Measurements from ENCODE around the gene CYFIP2. TPM values are rescaled to one million over a fixed set of nuclear protein-coding genes. Genes with fewer than 3 reads are reported as not detected.

Gene CYFIP2
- total RNA-seq, 1 experiment from 2014 or later: 45.1 TPM

DNA sequence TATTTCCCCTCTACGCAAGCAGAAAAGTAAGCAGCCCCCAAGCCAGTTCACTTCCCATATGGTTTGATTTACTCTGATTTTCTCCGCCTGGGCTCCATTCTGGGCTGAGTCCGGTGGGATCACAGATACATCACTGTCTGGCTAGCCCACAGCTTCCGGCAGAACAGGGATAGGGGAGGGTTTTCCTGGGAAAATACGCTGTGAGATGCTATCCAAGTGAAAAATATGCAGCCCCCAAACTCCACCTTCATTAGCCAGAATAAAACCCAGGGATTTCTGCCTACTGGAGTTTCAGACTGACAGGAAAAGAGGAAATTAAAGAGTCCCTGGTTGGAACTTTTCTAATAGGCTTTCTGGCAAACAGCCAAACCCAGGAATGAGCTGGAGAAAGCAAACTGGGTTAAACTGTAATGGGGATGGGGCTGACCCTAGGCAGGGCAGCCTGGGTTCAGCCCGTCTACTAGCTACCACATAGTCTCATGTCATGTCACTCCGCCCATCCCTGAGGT is 177.2 kb downstream of the CYFIP2 start:
- ChIA-PET POLR2A (no interaction called here), CTCF (no interaction called here), RAD21 (ENCODE audit: low non-redundant PET in 1 of 2, low total read pairs in 2 of 2, uncharacterized antibody in 2 of 2, unreplicated experiment in 2 of 2) (no interaction called here)
- Histone ChIP-seq H3K9me2 (ENCODE audit: insufficient read depth) (no peaks in the 10 kb centered on the region), H3K4me3 (replicated peaks in 1 of 2; ENCODE audit: low read depth in 1 of 2, low read length in 2 of 2) (no peak overlapping the region), H3K36me3 (ENCODE audit: control insufficient read depth in 1 of 2, insufficient read depth in 2 of 2, low read length in 2 of 2) (no peaks in the 10 kb centered on the region), H2AFZ (ENCODE audit: low read depth, low read length, poor library complexity, severe bottlenecking) (no peak overlapping the region), H3K4me2 (ENCODE audit: low read length) (no peak overlapping the region), H3K9ac (ENCODE audit: low read length) (no peak overlapping the region), H3K27me3 (ENCODE audit: insufficient read depth, low read length) (no peaks in the 10 kb centered on the region), H3K9me3 (ENCODE audit: control insufficient read depth in 1 of 2, insufficient read depth in 1 of 2, low read depth in 1 of 2, low read length in 2 of 2) (no peaks in the 10 kb centered on the region), H4K20me1 (ENCODE audit: insufficient read depth) (no peaks in the 10 kb centered on the region), H3K4me1 (ENCODE audit: control insufficient read depth in 1 of 2, insufficient read depth in 2 of 2, low read length in 2 of 2) (peaks cover 2 to 10% of the 10 kb centered on the region in 2 experiments; a peak in 2 of 4 replicates), H3K27ac (ENCODE audit: low read depth, low read length) (no peak overlapping the region), H3K79me2 (ENCODE audit: insufficient read depth, low read length) (no peaks in the 10 kb centered on the region)
- intact Hi-C loops (cut with micrococcal nuclease): no loop called here
- TF ChIP-seq JUND (IDR thresholded peaks at IDR 0.05) (no peak), ELF1 (IDR thresholded peaks at IDR 0.05; ENCODE audit: borderline replicate concordance, low read depth) (no peak), RAD21 (IDR thresholded peaks at IDR 0.05; ENCODE audit: low read depth) (no peak), FOSL1 (IDR thresholded peaks at IDR 0.05; ENCODE audit: low read depth) (no peak)
- no TSS peak for BruUV-seq (replicated peaks)
- DNase-seq (ENCODE audit: low read depth, low spot score) (no peak), ATAC-seq (no peak)

DNA sequence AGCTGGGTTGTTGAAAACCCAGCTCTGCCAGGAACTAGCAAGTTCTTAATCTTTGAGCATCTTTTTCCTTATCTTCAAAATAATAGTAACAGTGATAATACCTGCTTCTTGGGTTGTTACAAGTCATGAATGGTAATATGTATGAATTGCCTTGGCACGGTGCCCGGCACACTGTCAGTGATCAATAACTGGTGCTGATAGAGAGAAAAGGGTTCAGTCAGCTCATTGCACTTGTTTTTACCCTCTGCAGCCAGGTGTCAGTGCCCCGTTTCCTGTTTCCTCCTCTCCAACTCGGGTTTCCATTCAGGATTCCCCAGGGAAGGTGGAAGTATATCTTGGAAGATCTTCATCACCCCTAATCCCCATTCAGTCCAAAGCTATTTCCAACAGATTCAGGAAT is 178.3 kb downstream of the CYFIP2 start:
- intact Hi-C loops (cut with micrococcal nuclease): no loop called here
- Histone ChIP-seq H3K4me3 (replicated peaks in 1 of 2; ENCODE audit: low read depth in 1 of 2, low read length in 2 of 2) (no peak overlapping the region), H3K9ac (ENCODE audit: low read length) (no peak overlapping the region), H3K9me3 (ENCODE audit: control insufficient read depth in 1 of 2, insufficient read depth in 1 of 2, low read depth in 1 of 2, low read length in 2 of 2) (no peaks in the 10 kb centered on the region), H3K79me2 (ENCODE audit: insufficient read depth, low read length) (no peaks in the 10 kb centered on the region), H4K20me1 (ENCODE audit: insufficient read depth) (no peaks in the 10 kb centered on the region), H3K27ac (ENCODE audit: low read depth, low read length) (no peak overlapping the region), H3K4me2 (ENCODE audit: low read length) (no peak overlapping the region), H3K27me3 (ENCODE audit: insufficient read depth, low read length) (no peaks in the 10 kb centered on the region), H2AFZ (ENCODE audit: low read depth, low read length, poor library complexity, severe bottlenecking) (no peak overlapping the region), H3K9me2 (ENCODE audit: insufficient read depth) (no peaks in the 10 kb centered on the region), H3K36me3 (ENCODE audit: control insufficient read depth in 1 of 2, insufficient read depth in 2 of 2, low read length in 2 of 2) (no peaks in the 10 kb centered on the region), H3K4me1 (ENCODE audit: control insufficient read depth in 1 of 2, insufficient read depth in 2 of 2, low read length in 2 of 2) (peaks cover 2 to 11% of the 10 kb centered on the region in 2 experiments; a peak in 2 of 4 replicates)
- POLR2A ChIA-PET: no interaction called here
- BruUV-seq (replicated peaks): no TSS peak
- ATAC-seq (no peak), DNase-seq (ENCODE audit: low read depth, low spot score) (no peak)
- no peak for TF ChIP-seq EGR1 (IDR thresholded peaks at IDR 0.05; ENCODE audit: low read depth)
- TF ChIP-seq ZFX (IDR thresholded peaks at IDR 0.05): no peak
- TF ChIP-seq EZH2phosphoT487 (IDR thresholded peaks at IDR 0.05; ENCODE audit: borderline replicate concordance): no peak
- no peak for TF ChIP-seq EZH2 (IDR thresholded peaks at IDR 0.05)
- TF ChIP-seq TCF7L2 (IDR thresholded peaks at IDR 0.05; ENCODE audit: borderline replicate concordance, extremely low read depth, insufficient read depth, insufficient read length): no peak
- TF ChIP-seq RAD21 (IDR thresholded peaks at IDR 0.05; ENCODE audit: low read depth): 0 out of 2 replicates have a peak, but pooled peaks have one; percentile 5
- no peak for TF ChIP-seq POLR2AphosphoS5 (IDR thresholded peaks at IDR 0.05; ENCODE audit: low read depth, low read length)
- CTCF ChIA-PET: interaction anchor here (0.9 kb wide), 1 partner anchor 28 kb away, joined by 3 read pairs; no protein-coding TSS in a partner anchor
- RAD21 ChIA-PET (ENCODE audit: low non-redundant PET in 1 of 2, low total read pairs in 2 of 2, uncharacterized antibody in 2 of 2, unreplicated experiment in 2 of 2): no interaction called here

Other genes starting within 250 kb of the CYFIP2 start
- gene HAVCR1, start 207.0 kb upstream of the CYFIP2 start, total RNA-seq (2021; ENCODE audit: unreplicated experiment): not detected
- 0.07 TPM for gene HAVCR2, start 157.1 kb upstream of the CYFIP2 start, total RNA-seq (2021; ENCODE audit: unreplicated experiment)
- gene MED7, start 123.3 kb upstream of the CYFIP2 start, total RNA-seq (2021; ENCODE audit: unreplicated experiment): 9.1 TPM
- gene GARIN3, start 99.9 kb upstream of the CYFIP2 start, total RNA-seq (2021; ENCODE audit: unreplicated experiment): not detected
- gene ITK, start 85.3 kb upstream of the CYFIP2 start, total RNA-seq (2021; ENCODE audit: unreplicated experiment): 0.37 TPM
- 0.12 TPM for gene NIPAL4, start 194.1 kb downstream of the CYFIP2 start, total RNA-seq (2021; ENCODE audit: unreplicated experiment)

All from HCT116 (cell line).